Measurements from ENCODE around the gene BRI3.

Gene BRI3

GRCh38 chr7:98286701-98287485, 5.4 kb downstream of the BRI3 start:
- no peak for DNase-seq

GRCh38 chr7:98287486-98287959, 6.0 kb downstream of the BRI3 start:
- TF ChIP-seq POLR2A (IDR thresholded peaks at IDR 0.05; ENCODE audit: low read length) (no peak), GATA1 (IDR thresholded peaks at IDR 0.05; ENCODE audit: low read depth, low read length) (no peak)
- no peak for DNase-seq

More at GRCh38 chr7:98286701-98287485, 5.4 kb downstream of the BRI3 start:
- TF ChIP-seq POLR2A (IDR thresholded peaks at IDR 0.05; ENCODE audit: low read length) (no peak), GATA1 (IDR thresholded peaks at IDR 0.05; ENCODE audit: low read depth, low read length) (no peak)

GRCh38 chr7:98288064-98288823, 6.8 kb downstream of the BRI3 start:
- TF ChIP-seq GATA1 (IDR thresholded peaks at IDR 0.05; ENCODE audit: low read depth, low read length), result no peak
- TF ChIP-seq POLR2A (IDR thresholded peaks at IDR 0.05; ENCODE audit: low read length), result no peak
- DNase-seq, result no peak

GRCh38 chr7:98289333-98289875, 7.9 kb downstream of the BRI3 start:
- TF ChIP-seq GATA1 (IDR thresholded peaks at IDR 0.05; ENCODE audit: low read depth, low read length) (no peak), POLR2A (IDR thresholded peaks at IDR 0.05; ENCODE audit: low read length) (no peak)
- DNase-seq, result no peak

GRCh38 chr7:98291717-98292116, 10.2 kb downstream of the BRI3 start:
- TF ChIP-seq POLR2A (IDR thresholded peaks at IDR 0.05; ENCODE audit: low read length), result no peak
- no peak for TF ChIP-seq GATA1 (IDR thresholded peaks at IDR 0.05; ENCODE audit: low read depth, low read length)
- DNase-seq, result no peak

GRCh38 chr7:98293265-98293664, 11.8 kb downstream of the BRI3 start:
- DNase-seq, result no peak
- TF ChIP-seq GATA1 (IDR thresholded peaks at IDR 0.05; ENCODE audit: low read depth, low read length), result no peak
- TF ChIP-seq POLR2A (IDR thresholded peaks at IDR 0.05; ENCODE audit: low read length), result no peak

- no peak for TF ChIP-seq GATA1 (IDR thresholded peaks at IDR 0.05; ENCODE audit: low read depth, low read length)
- TF ChIP-seq POLR2A (IDR thresholded peaks at IDR 0.05; ENCODE audit: low read length), result no peak
- no peak for DNase-seq
Observed at GRCh38 chr7:98293746-98294145, 12.3 kb downstream of the BRI3 start.

- no peak for DNase-seq
- no peak for TF ChIP-seq POLR2A (IDR thresholded peaks at IDR 0.05; ENCODE audit: low read length)
- TF ChIP-seq GATA1 (IDR thresholded peaks at IDR 0.05; ENCODE audit: low read depth, low read length), result no peak
Observed at GRCh38 chr7:98294326-98294725, 12.8 kb downstream of the BRI3 start.

- peak; percentile 43 to 56 for DNase-seq
- TF ChIP-seq POLR2A (IDR thresholded peaks at IDR 0.05; ENCODE audit: low read length) (no peak), GATA1 (IDR thresholded peaks at IDR 0.05; ENCODE audit: low read depth, low read length) (no peak)
Observed at GRCh38 chr7:98294798-98295382, 13.4 kb downstream of the BRI3 start.

- no peak for DNase-seq
- no peak for TF ChIP-seq GATA1 (IDR thresholded peaks at IDR 0.05; ENCODE audit: low read depth, low read length)
- TF ChIP-seq POLR2A (IDR thresholded peaks at IDR 0.05; ENCODE audit: low read length), result no peak
Observed at GRCh38 chr7:98295467-98296192, 14.1 kb downstream of the BRI3 start.

- no peak for DNase-seq
- TF ChIP-seq GATA1 (IDR thresholded peaks at IDR 0.05; ENCODE audit: low read depth, low read length) (no peak), POLR2A (IDR thresholded peaks at IDR 0.05; ENCODE audit: low read length) (no peak)
Observed at GRCh38 chr7:98296833-98297232, 15.3 kb downstream of the BRI3 start.

GRCh38 chr7:98297626-98298286, 16.3 kb downstream of the BRI3 start:
- TF ChIP-seq GATA1 (IDR thresholded peaks at IDR 0.05; ENCODE audit: low read depth, low read length) (no peak), POLR2A (IDR thresholded peaks at IDR 0.05; ENCODE audit: low read length) (no peak)
- no peak for DNase-seq

All from erythroblast (primary cell).